H1 (cell line): ENCODE measurements around the gene BRIX1. TPM values are rescaled to one million over a fixed set of nuclear protein-coding genes. Genes with fewer than 3 reads are reported as not detected.

Source experiments
- CTCF ChIA-PET: fragments of 300-600 bp; sonication (Branson Sonifier 250); formaldehyde crosslinking; loops from one replicate; lab custom pipeline; 2021; ENCODE audit not compliant: partially characterized antibody; lab: Charles Lee
- POLR2A ChIA-PET: fragments of 300-600 bp; sonication (Branson Sonifier 250); formaldehyde crosslinking; loops from one replicate; lab custom pipeline; 2021; ENCODE audit warnings: inconsistent platforms; ENCODE audit not compliant: partially characterized antibody; lab: Charles Lee
- DNase-seq, 2 experiments: peaks; one replicate each; pipeline versions ENCODE4 v3.0.0 to v3.0.0-alpha.2; 2010 to 2022; ENCODE audit warnings: low spot score in 2 of 2, low read depth in 1 of 2, mixed read lengths in 1 of 2
- FAIRE-seq: peaks from 2 replicates; lab custom pipeline; 2011; peaks lifted over from hg19 to GRCh38; lab: Jason Lieb, UNC
- H2AFZ ChIP-seq: 2 replicates; pipeline ENCODE4 v1.8.1; 2012; ENCODE audit warnings: low read length, inconsistent platforms
- H2AK5ac ChIP-seq: 2 replicates; pipeline ENCODE4 v1.6.1; 2013; ENCODE audit warnings: low read depth, low read length
- H2BK120ac ChIP-seq: replicated peaks from 2 replicates; pipeline ENCODE3; 2013; ENCODE audit warnings: low read depth, low read length, inconsistent platforms
- H2BK12ac ChIP-seq: 2 replicates; pipeline ENCODE4 v1.6.1; 2013; ENCODE audit warnings: low read depth, low read length
- H2BK15ac ChIP-seq: 2 replicates; pipeline ENCODE4 v1.6.1; 2013; ENCODE audit warnings: low read length
- H2BK20ac ChIP-seq: 2 replicates; pipeline ENCODE4 v1.6.1; 2013; ENCODE audit warnings: low read length
- H2BK5ac ChIP-seq: 2 replicates; pipeline ENCODE4 v1.6.1; 2013; ENCODE audit warnings: low read depth, low read length
- H3K14ac ChIP-seq: 2 replicates; pipeline ENCODE4 v1.6.1; 2013; ENCODE audit warnings: inconsistent platforms; ENCODE audit not compliant: insufficient read length
- H3K18ac ChIP-seq: 2 replicates; pipeline ENCODE4 v1.6.1; 2013; ENCODE audit warnings: low read length; ENCODE audit errors: extremely low read depth
- H3K23ac ChIP-seq: 2 replicates; pipeline ENCODE4 v1.6.1; 2013; ENCODE audit warnings: inconsistent platforms; ENCODE audit not compliant: insufficient read length
- H3K23me2 ChIP-seq: 2 replicates; pipeline ENCODE4 v1.6.1; 2013; ENCODE audit warnings: low read depth, low read length
- H3K27ac ChIP-seq: 2 replicates; pipeline ENCODE4 v1.6.1; 2011; ENCODE audit warnings: low read depth, low read length, inconsistent platforms
- H3K27me3 ChIP-seq, 4 experiments: replicated peaks in 1 of 4; 1 replicate in 1 of 4; 2 replicates in 3 of 4; pipeline versions ENCODE4 v1.6.1 to v1.8.1; 2011 to 2013; ENCODE audit warnings: low read length in 3 of 4, mild to moderate bottlenecking in 3 of 4, inconsistent platforms in 2 of 4, mixed read lengths in 2 of 4, moderate library complexity in 1 of 4; ENCODE audit not compliant: control insufficient read depth in 3 of 4, insufficient read depth in 3 of 4; ENCODE audit errors: extremely low read depth in 1 of 4
- H3K36me3 ChIP-seq, 4 experiments: 2 replicates each; pipeline versions ENCODE4 v1.6.1 to v1.8.1; 2011 to 2013; ENCODE audit warnings: mild to moderate bottlenecking in 4 of 4, low read length in 3 of 4, moderate library complexity in 2 of 4, control low read depth in 1 of 4, inconsistent platforms in 1 of 4; ENCODE audit not compliant: insufficient read depth in 4 of 4, control insufficient read depth in 2 of 4
- H3K4ac ChIP-seq: replicated peaks from 2 replicates; pipeline ENCODE3; 2013; ENCODE audit warnings: low read length, low read depth, mixed read lengths, inconsistent platforms; ENCODE audit not compliant: insufficient read length
- H3K4me1 ChIP-seq, 4 experiments: replicated peaks in 1 of 4; 1 replicate in 1 of 4; 2 replicates in 3 of 4; pipeline versions ENCODE4 v1.6.1 to v1.8.1; 2011 to 2013; ENCODE audit warnings: low read length in 3 of 4, inconsistent platforms in 2 of 4, mixed read lengths in 1 of 4; ENCODE audit not compliant: insufficient read depth in 4 of 4, control insufficient read depth in 3 of 4
- H3K4me2 ChIP-seq, 2 experiments: 2 replicates each; pipeline versions ENCODE4 v1.6.1 to v1.8.1; 2011 to 2013; ENCODE audit warnings: low read depth in 2 of 2, low read length in 2 of 2, control low read depth in 1 of 2, inconsistent platforms in 1 of 2, mild to moderate bottlenecking in 1 of 2; ENCODE audit not compliant: insufficient read depth in 1 of 2
- H3K4me3 ChIP-seq, 4 experiments: fragments of 200-600, 300-600 bp in 1 of 4; sonication (generic), shearing (Covaris generic), sonication (Bioruptor Twin) in 1 of 4; 2 replicates each; pipeline versions ENCODE4 v1.5.1 to v1.8.1; 2011 to 2016; ENCODE audit warnings: low read length in 4 of 4, low read depth in 3 of 4, control low read depth in 2 of 4, inconsistent platforms in 2 of 4, mild to moderate bottlenecking in 2 of 4, mixed read lengths in 1 of 4, moderate library complexity in 1 of 4; ENCODE audit not compliant: insufficient read depth in 2 of 4; ENCODE audit errors: extremely low read depth in 1 of 4
- H3K56ac ChIP-seq: replicated peaks from 2 replicates; pipeline ENCODE3; 2013; ENCODE audit warnings: low read depth, mild to moderate bottlenecking, mixed read lengths, low read length, inconsistent platforms; ENCODE audit not compliant: insufficient read length
- H3K79me1 ChIP-seq: 2 replicates; pipeline ENCODE4 v1.6.1; 2013; ENCODE audit warnings: low read depth, low read length, control low read depth
- H3K79me2 ChIP-seq, 2 experiments: 2 replicates each; pipeline versions ENCODE4 v1.6.1 to v1.8.1; 2012 to 2013; ENCODE audit warnings: low read length in 2 of 2, mild to moderate bottlenecking in 2 of 2, inconsistent platforms in 1 of 2; ENCODE audit not compliant: insufficient read depth in 2 of 2, control insufficient read depth in 1 of 2
- H3K9ac ChIP-seq, 4 experiments: replicated peaks in 1 of 4; 1 replicate in 1 of 4; 2 replicates in 3 of 4; pipeline versions ENCODE4 v1.6.1 to v1.8.1; 2011 to 2013; ENCODE audit warnings: low read depth in 3 of 4, low read length in 3 of 4, control low read depth in 2 of 4, mild to moderate bottlenecking in 2 of 4, moderate library complexity in 2 of 4, inconsistent platforms in 1 of 4; ENCODE audit errors: extremely low read depth in 1 of 4
- H3K9me3 ChIP-seq, 2 experiments: 2 replicates each; pipeline versions ENCODE4 v1.6.1 to v1.8.1; 2012 to 2013; ENCODE audit warnings: mild to moderate bottlenecking in 2 of 2, moderate library complexity in 2 of 2, control low read depth in 1 of 2, inconsistent platforms in 1 of 2, low read depth in 1 of 2, low read length in 1 of 2, mixed read lengths in 1 of 2; ENCODE audit not compliant: insufficient read depth in 2 of 2
- H4K20me1 ChIP-seq, 2 experiments: replicated peaks in 1 of 2; 2 replicates each; pipeline versions ENCODE3 to v1.8.1; 2011 to 2013; ENCODE audit warnings: inconsistent platforms in 2 of 2, low read length in 2 of 2, mild to moderate bottlenecking in 1 of 2; ENCODE audit not compliant: insufficient read depth in 2 of 2, control insufficient read depth in 1 of 2
- H4K5ac ChIP-seq: 2 replicates; pipeline ENCODE4 v1.6.1; 2013; ENCODE audit warnings: low read length, low read depth, mixed read lengths, inconsistent platforms; ENCODE audit not compliant: insufficient read length
- H4K8ac ChIP-seq: 2 replicates; pipeline ENCODE4 v1.8.0; 2013; ENCODE audit warnings: mild to moderate bottlenecking, moderate library complexity, low read length, inconsistent platforms; ENCODE audit not compliant: insufficient read depth; ENCODE audit errors: extremely low read depth
- H4K91ac ChIP-seq: replicated peaks from 2 replicates; pipeline ENCODE3; 2013; ENCODE audit warnings: low read length, mixed read lengths, inconsistent platforms; ENCODE audit not compliant: insufficient read length
- JUN ChIP-seq: IDR thresholded peaks from 2 replicates; pipeline ENCODE4 v1.6.1; 2011; ENCODE audit warnings: low read depth, mild to moderate bottlenecking, improper control_type of control experiment, low read length
- JUND ChIP-seq: IDR thresholded peaks from 2 replicates; pipeline ENCODE4 v1.6.1; 2011; ENCODE audit warnings: mild to moderate bottlenecking, improper control_type of control experiment, low read length
- POLR2A ChIP-seq, 2 experiments: IDR thresholded peaks; 1 replicate in 1 of 2; 2 replicates in 1 of 2; pipeline ENCODE4 v1.6.1; 2011; ENCODE audit warnings: low read depth in 2 of 2, low read length in 2 of 2, mild to moderate bottlenecking in 2 of 2; ENCODE audit errors: control extremely low read depth in 1 of 2
- SIRT6 ChIP-seq: IDR thresholded peaks from one replicate; pipeline ENCODE4 v1.7.1; 2012; ENCODE audit warnings: low read length, inconsistent platforms
- SRF ChIP-seq: IDR thresholded peaks from 2 replicates; pipeline ENCODE4 v1.6.1; 2011; ENCODE audit warnings: mild to moderate bottlenecking, low read depth, low read length, moderate library complexity
- SUZ12 ChIP-seq: fragments of 200-600 bp; sonication (generic); IDR thresholded peaks from 2 replicates; pipeline ENCODE4 v1.6.1; 2012; ENCODE audit warnings: mild to moderate bottlenecking, inconsistent platforms, low read length, moderate library complexity, mixed read lengths
- ZNF274 ChIP-seq: IDR thresholded peaks from 2 replicates; pipeline ENCODE4 v1.7.0; 2012; ENCODE audit warnings: low read length, borderline replicate concordance; ENCODE audit errors: extremely low read depth
- WGBS, 2 experiments: shearing (Covaris generic) in 1 of 2; methylation state at CpG; one replicate each; pipeline versions ENCODE4 v1.1.6 to v1.1.7; 2013 to 2015; ENCODE audit warnings: low lambda C conversion rate in 2 of 2, mixed read lengths in 2 of 2, inconsistent platforms in 1 of 2, low coverage in 1 of 2, missing lambda C conversion rate in 1 of 2; ENCODE audit not compliant: insufficient replicate concordance in 2 of 2, insufficient coverage in 1 of 2, insufficient read length in 1 of 2; ENCODE audit errors: extremely low coverage in 1 of 2, missing lambda C conversion rate in 1 of 2; 5-methylcytosine and 5-hydroxymethylcytosine counted together
- polyA plus RNA-seq, 7 experiments: library from polyadenylated mRNA; depleted of rRNA in 3 of 7; stranded (reverse) in 5 of 7; unstranded in 2 of 7; fragments of >200 nt in 5 of 7; fragments of 200-250 nt in 2 of 7; gene quantifications; 1 replicate in 5 of 7; 2 replicates in 1 of 7; 4 replicates in 1 of 7; pipeline versions ENCODE4 v1.2.1 to v1.2.3, GENCODE V29; 2011 to 2013; ENCODE audit warnings: missing spikeins in 2 of 7, mixed read lengths in 2 of 7
- total RNA-seq: library from RNA; stranded (reverse); fragmentation: NEBNext Ultra II Directional; extraction: Animal tissue kit (Norgen Biotek cat#: 25700); gene quantifications from 2 replicates; pipeline ENCODE4 v1.2.1, GENCODE V29; 2021
- TF ChIP-seq, protein P1 (sequence below): IDR thresholded peaks from 2 replicates; pipeline ENCODE4 v1.6.1; 2012; ENCODE audit warnings: inconsistent platforms

BRIX1 gene
- total and polyA plus RNA-seq, 2 of the 8 experiments (the other 6 are each of a cell fraction or from before 2014, with no cell fraction given) = 26.9 to 71.7 TPM

- Histone ChIP-seq H3K36me3 (peaks cover 14 to 46% (median 33%) of the 10 kb centered on the region in 4 experiments), H3K4me2 (no peak overlapping the region), H3K9me3 (no peaks in the 10 kb centered on the region), H2BK120ac (no peak overlapping the region), H4K8ac (no peak overlapping the region), H3K4me1 (no peaks in the 10 kb centered on the region; a peak in 1 of 7 replicates), H4K20me1 (peaks cover 0 to 2% of the 10 kb centered on the region in 2 experiments), H3K79me2 (peaks cover 3 to 23% of the 10 kb centered on the region in 2 experiments; a peak in 3 of 4 replicates), H3K4me3 (no peak overlapping the region), H3K27me3 (no peaks in the 10 kb centered on the region), H3K23ac (no peak overlapping the region), H2BK20ac (no peak overlapping the region), H3K79me1 (peaks cover 3% of the 10 kb centered on the region), H3K18ac (no peak overlapping the region), H4K91ac (no peak overlapping the region), H2BK12ac (no peak overlapping the region), H3K14ac (no peak overlapping the region), H3K9ac (no peak overlapping the region), H3K23me2 (no peaks in the 10 kb centered on the region), H2AFZ (no peak overlapping the region), H2BK15ac (no peak overlapping the region), H3K27ac (no peak overlapping the region), H4K5ac (no peak overlapping the region), H3K4ac (no peak overlapping the region), H3K56ac (no peak overlapping the region), H2BK5ac (no peak overlapping the region), H2AK5ac (no peak overlapping the region)
- ChIA-PET POLR2A (interaction anchor here (3.8 kb wide), 1 partner anchor 12 kb away, joined by 51 read pairs; the partner anchor contains the start of genes BRIX1 and RAD1), CTCF (interaction anchor here (0.6 to 0.8 kb wide), 3 partner anchors 10 to 915 kb away, joined by 3 to 4 read pairs (median 3); no protein-coding TSS in a partner anchor)
- DNase-seq (no peak), FAIRE-seq (no peak)
- WGBS, 2 experiments = 88% methylated on average over 5 of the region's 5 CpGs; no CpG with 5 or more reads in 1 of the 2 experiments
- TF ChIP-seq SIRT6 (no peak), SUZ12 (no peak), JUN (no peak), POLR2A (IDR thresholded peaks at IDR 0.05; ENCODE audit: control extremely low read depth in 1 of 2, low read depth in 2 of 2, low read length in 2 of 2) (no peak), SRF (no peak), ZNF274 (no peak), JUND (no peak)
- TF ChIP-seq, protein P1, sequence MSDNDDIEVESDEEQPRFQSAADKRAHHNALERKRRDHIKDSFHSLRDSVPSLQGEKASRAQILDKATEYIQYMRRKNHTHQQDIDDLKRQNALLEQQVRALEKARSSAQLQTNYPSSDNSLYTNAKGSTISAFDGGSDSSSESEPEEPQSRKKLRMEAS = no peak
Observed at GRCh38 chr5:34927785-34928184, 12.3 kb downstream of the BRIX1 start.
